ENCODE data around the gene HYDIN. TPM values are rescaled to one million over a fixed set of nuclear protein-coding genes. Genes with fewer than 3 reads are reported as not detected.
"Not testable (repeated sequence)": the region's sequence is repeated elsewhere in the genome, so short reads cannot be mapped to it uniquely, and the experiment has no call there.

Gene HYDIN
- total and polyA plus RNA-seq, 4 donors = 2.4 to 43.3 (median 18.9) TPM

GRCh38 chr16:71019067-71019682 lies 211.3 kb downstream of the HYDIN start:
- H3K9me3 ChIP-seq (ENCODE audit: control insufficient read depth in 4 of 4, insufficient read depth in 3 of 4, low read length in 3 of 4); H3K4me3 ChIP-seq; H3K27me3 ChIP-seq (ENCODE audit: control insufficient read depth in 3 of 3, insufficient read depth in 3 of 3, low read length in 2 of 3); H3K9ac ChIP-seq (ENCODE audit: insufficient read depth in 1 of 2, low read length in 2 of 2); DNase-seq; ATAC-seq (ENCODE audit: insufficient read depth, low FRiP score); H3K36me3 ChIP-seq (ENCODE audit: control insufficient read depth in 4 of 4, insufficient read depth in 4 of 4, low read length in 4 of 4); H3K27ac ChIP-seq (ENCODE audit: low read depth in 1 of 2, low read length in 1 of 2); H3K4me1 ChIP-seq (ENCODE audit: control insufficient read depth in 5 of 5, insufficient read depth in 5 of 5, low read length in 5 of 5): not testable (repeated sequence)
- 77 to 85% methylated on average over 4 to 6 of the region's 6 CpGs for WGBS, 2 donors

DNA sequence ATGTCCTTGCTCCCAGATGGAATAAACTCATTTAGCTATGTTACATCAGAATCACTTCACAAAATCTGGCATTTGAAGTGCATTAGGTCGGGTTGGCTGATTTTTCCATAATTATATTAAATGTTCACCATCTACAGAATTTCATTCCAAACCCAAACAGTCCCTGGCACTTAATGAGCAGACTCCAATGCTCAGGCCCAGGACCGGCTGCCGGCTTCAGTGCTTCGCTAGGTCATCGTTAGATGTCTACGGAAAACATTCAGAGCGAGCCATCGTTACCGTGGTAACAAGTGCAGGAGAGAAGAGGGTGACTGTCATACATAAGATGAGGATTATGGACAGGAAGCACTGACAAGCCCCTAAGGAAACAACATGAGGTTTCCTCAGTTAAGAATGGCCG lies 215.1 kb downstream of the HYDIN start:
- DNase-seq; ATAC-seq (ENCODE audit: insufficient read depth, low FRiP score); H3K9me3 ChIP-seq (ENCODE audit: control insufficient read depth in 4 of 4, insufficient read depth in 3 of 4, low read length in 3 of 4); H3K4me3 ChIP-seq; H3K4me1 ChIP-seq (ENCODE audit: control insufficient read depth in 5 of 5, insufficient read depth in 5 of 5, low read length in 5 of 5); H3K27ac ChIP-seq (ENCODE audit: low read depth in 1 of 2, low read length in 1 of 2); H3K36me3 ChIP-seq (ENCODE audit: control insufficient read depth in 4 of 4, insufficient read depth in 4 of 4, low read length in 4 of 4); H3K27me3 ChIP-seq (ENCODE audit: control insufficient read depth in 3 of 3, insufficient read depth in 3 of 3, low read length in 2 of 3); H3K9ac ChIP-seq (ENCODE audit: insufficient read depth in 1 of 2, low read length in 2 of 2): not testable (repeated sequence)
- 92% methylated on average over 7 of the region's 10 CpGs; no CpG with 5 or more reads in 1 of the 2 donors for WGBS, 2 donors

- not testable (repeated sequence) for H3K4me3 ChIP-seq; H3K27ac ChIP-seq (ENCODE audit: low read depth in 1 of 2, low read length in 1 of 2); DNase-seq; H3K9ac ChIP-seq (ENCODE audit: insufficient read depth in 1 of 2, low read length in 2 of 2); H3K27me3 ChIP-seq (ENCODE audit: control insufficient read depth in 3 of 3, insufficient read depth in 3 of 3, low read length in 2 of 3); H3K4me1 ChIP-seq (ENCODE audit: control insufficient read depth in 5 of 5, insufficient read depth in 5 of 5, low read length in 5 of 5); ATAC-seq (ENCODE audit: insufficient read depth, low FRiP score); H3K36me3 ChIP-seq (ENCODE audit: control insufficient read depth in 4 of 4, insufficient read depth in 4 of 4, low read length in 4 of 4); H3K9me3 ChIP-seq (ENCODE audit: control insufficient read depth in 4 of 4, insufficient read depth in 3 of 4, low read length in 3 of 4)
- WGBS, 2 donors = no CpG with 5 or more reads among the region's 3 CpGs
These were observed 220.9 kb downstream of the HYDIN start for GRCh38 chr16:71009440-71010223.

DNA sequence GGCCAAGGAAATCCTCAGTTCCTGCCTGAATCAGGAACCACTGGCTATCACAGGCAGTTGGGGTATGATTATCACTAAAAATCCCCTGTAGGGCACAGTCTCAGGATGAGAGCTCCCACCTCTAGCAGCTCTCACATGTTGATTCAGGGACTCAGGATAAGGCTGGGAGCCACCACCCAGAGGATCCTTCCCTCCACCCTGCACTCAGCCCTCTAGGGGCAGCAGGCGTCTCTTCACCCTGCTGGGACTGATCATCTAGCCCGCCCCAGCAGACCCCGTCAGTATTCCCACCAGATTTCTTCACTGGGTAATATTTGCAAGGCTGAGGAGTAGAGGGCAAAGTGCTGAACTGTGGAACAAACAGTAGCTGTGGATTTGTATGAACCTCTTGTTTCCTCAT lies 224.0 kb downstream of the HYDIN start:
- not testable (repeated sequence) for H3K36me3 ChIP-seq (ENCODE audit: control insufficient read depth in 4 of 4, insufficient read depth in 4 of 4, low read length in 4 of 4); H3K4me3 ChIP-seq; H3K27me3 ChIP-seq (ENCODE audit: control insufficient read depth in 3 of 3, insufficient read depth in 3 of 3, low read length in 2 of 3); DNase-seq; H3K27ac ChIP-seq (ENCODE audit: low read depth in 1 of 2, low read length in 1 of 2); H3K4me1 ChIP-seq (ENCODE audit: control insufficient read depth in 5 of 5, insufficient read depth in 5 of 5, low read length in 5 of 5); ATAC-seq (ENCODE audit: insufficient read depth, low FRiP score); H3K9ac ChIP-seq (ENCODE audit: insufficient read depth in 1 of 2, low read length in 2 of 2); H3K9me3 ChIP-seq (ENCODE audit: control insufficient read depth in 4 of 4, insufficient read depth in 3 of 4, low read length in 3 of 4)
- 42 to 74% methylated on average over 3 of the region's 3 CpGs for WGBS, 2 donors

DNA sequence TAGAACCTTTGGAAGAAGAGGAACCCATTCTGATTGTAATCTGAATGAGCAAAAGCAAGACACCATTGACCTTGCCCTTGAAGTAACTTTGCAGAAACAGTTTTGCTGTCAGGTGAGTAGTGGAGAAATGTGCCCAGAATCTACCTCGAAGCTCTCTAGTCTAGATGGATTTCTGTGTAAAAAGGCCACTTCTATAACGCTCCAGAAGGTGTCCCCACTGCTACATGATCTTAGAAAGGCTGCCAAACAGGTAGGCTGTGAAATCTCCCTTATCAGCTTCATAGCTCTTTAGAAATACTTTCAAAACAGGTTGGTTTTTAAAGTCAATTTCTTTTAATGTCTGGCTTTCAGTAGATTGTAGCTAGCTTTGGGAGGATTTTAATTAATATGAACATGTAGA lies 230.8 kb downstream of the HYDIN start:
- not testable (repeated sequence) for ATAC-seq (ENCODE audit: insufficient read depth, low FRiP score); H3K27ac ChIP-seq (ENCODE audit: low read depth in 1 of 2, low read length in 1 of 2); H3K9ac ChIP-seq (ENCODE audit: insufficient read depth in 1 of 2, low read length in 2 of 2); H3K9me3 ChIP-seq (ENCODE audit: control insufficient read depth in 4 of 4, insufficient read depth in 3 of 4, low read length in 3 of 4); H3K36me3 ChIP-seq (ENCODE audit: control insufficient read depth in 4 of 4, insufficient read depth in 4 of 4, low read length in 4 of 4); H3K4me3 ChIP-seq; H3K4me1 ChIP-seq (ENCODE audit: control insufficient read depth in 5 of 5, insufficient read depth in 5 of 5, low read length in 5 of 5); H3K27me3 ChIP-seq (ENCODE audit: control insufficient read depth in 3 of 3, insufficient read depth in 3 of 3, low read length in 2 of 3)
- WGBS, 2 donors = 11 to 24% methylated on average over 2 of the region's 2 CpGs
- DNase-seq = peak; percentile 1 to 41 (median 13)

DNA sequence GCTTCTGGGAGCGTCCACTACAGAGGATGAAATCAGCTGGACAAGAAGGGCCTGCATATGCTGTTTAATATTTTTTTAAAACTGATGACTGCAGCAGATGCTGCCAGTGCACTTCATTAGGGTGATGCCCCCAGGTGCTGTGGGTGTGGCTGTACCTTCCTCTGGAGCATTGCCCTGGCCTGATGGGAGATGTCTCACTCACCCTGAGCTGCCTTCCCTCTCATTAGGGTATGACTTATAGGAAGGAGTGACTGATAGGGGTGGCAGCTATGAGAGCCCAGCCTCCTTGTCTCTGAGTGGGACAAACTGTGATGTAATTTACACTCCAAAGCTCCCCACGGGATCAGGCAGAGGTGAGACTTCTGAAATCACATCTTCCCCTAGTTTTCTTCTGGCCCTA lies 234.7 kb downstream of the HYDIN start:
- WGBS, 2 donors = 75 to 93% methylated on average over 1 of the region's 2 CpGs
- not testable (repeated sequence) for DNase-seq; H3K9ac ChIP-seq (ENCODE audit: insufficient read depth in 1 of 2, low read length in 2 of 2); ATAC-seq (ENCODE audit: insufficient read depth, low FRiP score); H3K27me3 ChIP-seq (ENCODE audit: control insufficient read depth in 3 of 3, insufficient read depth in 3 of 3, low read length in 2 of 3); H3K27ac ChIP-seq (ENCODE audit: low read depth in 1 of 2, low read length in 1 of 2); H3K4me1 ChIP-seq (ENCODE audit: control insufficient read depth in 5 of 5, insufficient read depth in 5 of 5, low read length in 5 of 5); H3K4me3 ChIP-seq; H3K36me3 ChIP-seq (ENCODE audit: control insufficient read depth in 4 of 4, insufficient read depth in 4 of 4, low read length in 4 of 4); H3K9me3 ChIP-seq (ENCODE audit: control insufficient read depth in 4 of 4, insufficient read depth in 3 of 4, low read length in 3 of 4)

DNA sequence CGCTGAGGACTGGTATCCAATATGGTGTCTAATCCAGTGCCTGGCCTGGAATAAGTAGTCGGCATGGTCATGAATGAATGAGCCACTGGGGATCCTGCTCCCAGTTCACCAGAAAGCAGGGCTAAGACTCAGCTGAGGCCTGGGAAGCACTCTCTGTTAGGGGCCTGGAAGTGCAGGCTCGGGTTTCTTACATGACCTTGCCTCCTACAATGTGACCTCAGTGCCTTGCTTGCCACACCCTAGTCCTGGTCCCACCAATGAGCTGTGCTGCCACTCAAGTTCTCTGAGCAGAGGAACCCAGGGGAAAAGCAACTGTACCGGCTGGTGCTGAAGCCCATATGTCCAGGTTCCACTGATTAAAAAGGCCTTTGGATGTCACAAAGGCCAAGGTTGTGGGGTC lies 238.0 kb downstream of the HYDIN start:
- ATAC-seq (ENCODE audit: insufficient read depth, low FRiP score); H3K9me3 ChIP-seq (ENCODE audit: control insufficient read depth in 4 of 4, insufficient read depth in 3 of 4, low read length in 3 of 4): not testable (repeated sequence)

DNA sequence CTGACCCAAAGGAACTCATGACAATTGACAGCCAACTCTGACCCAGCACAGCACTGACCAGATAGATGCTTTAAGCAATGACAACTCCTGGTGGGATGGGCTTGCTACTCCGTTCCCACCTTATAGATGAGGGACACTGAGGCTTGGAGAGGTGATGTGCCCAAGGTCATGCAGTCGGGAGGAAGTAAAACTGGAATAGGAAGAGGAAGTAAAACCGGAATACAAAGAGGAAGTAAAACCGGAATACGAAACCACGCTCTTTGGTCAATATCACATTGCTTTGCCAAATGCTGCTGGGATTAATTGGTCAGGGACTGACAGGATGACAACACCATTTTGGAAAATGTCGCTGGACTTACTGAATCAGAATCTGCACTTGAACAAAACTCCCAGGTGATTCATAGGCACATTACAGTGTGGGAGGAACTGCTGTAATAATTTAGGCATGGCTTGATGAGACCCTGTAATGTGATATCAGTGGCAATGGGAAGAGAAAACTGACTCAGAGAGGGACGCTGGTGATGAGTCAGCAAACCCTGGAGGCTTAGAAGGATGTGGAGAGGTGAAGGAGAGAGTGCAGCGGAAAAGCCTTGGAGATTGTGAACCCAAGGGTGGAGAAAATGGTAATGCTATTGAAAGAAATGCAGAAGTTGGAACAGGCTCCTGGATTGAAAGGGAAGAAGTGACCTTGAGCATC lies 243.4 kb downstream of the HYDIN start:
- not testable (repeated sequence) for H3K27ac ChIP-seq (ENCODE audit: low read depth in 1 of 2, low read length in 1 of 2); H3K9me3 ChIP-seq (ENCODE audit: control insufficient read depth in 4 of 4, insufficient read depth in 3 of 4, low read length in 3 of 4); H3K4me3 ChIP-seq; H3K9ac ChIP-seq (ENCODE audit: insufficient read depth in 1 of 2, low read length in 2 of 2); H3K36me3 ChIP-seq (ENCODE audit: control insufficient read depth in 4 of 4, insufficient read depth in 4 of 4, low read length in 4 of 4); DNase-seq; H3K27me3 ChIP-seq (ENCODE audit: control insufficient read depth in 3 of 3, insufficient read depth in 3 of 3, low read length in 2 of 3); ATAC-seq (ENCODE audit: insufficient read depth, low FRiP score); H3K4me1 ChIP-seq (ENCODE audit: control insufficient read depth in 5 of 5, insufficient read depth in 5 of 5, low read length in 5 of 5)
- WGBS, 2 donors = 11 to 46% methylated on average over 5 of the region's 9 CpGs

More for the DNA sequence above, 238.0 kb downstream of the HYDIN start:
- not testable (repeated sequence) for H3K27ac ChIP-seq (ENCODE audit: low read depth in 1 of 2, low read length in 1 of 2); H3K27me3 ChIP-seq (ENCODE audit: control insufficient read depth in 3 of 3, insufficient read depth in 3 of 3, low read length in 2 of 3); H3K4me1 ChIP-seq (ENCODE audit: control insufficient read depth in 5 of 5, insufficient read depth in 5 of 5, low read length in 5 of 5); H3K36me3 ChIP-seq (ENCODE audit: control insufficient read depth in 4 of 4, insufficient read depth in 4 of 4, low read length in 4 of 4); H3K4me3 ChIP-seq; DNase-seq; H3K9ac ChIP-seq (ENCODE audit: insufficient read depth in 1 of 2, low read length in 2 of 2)
- WGBS, 2 donors = 77 to 78% methylated on average over 3 to 4 of the region's 4 CpGs
